GM12872 (cell line): Measurements from ENCODE around the gene RGSL1.

Source experiments
- TF ChIP-seq, protein P1 (sequence below): IDR thresholded peaks from 3 replicates; pipeline ENCODE4 v1.5.1; 2011; ENCODE audit warnings: low read depth, mild to moderate bottlenecking, low read length, moderate library complexity; ENCODE audit not compliant: insufficient read depth

RGSL1 gene

DNA sequence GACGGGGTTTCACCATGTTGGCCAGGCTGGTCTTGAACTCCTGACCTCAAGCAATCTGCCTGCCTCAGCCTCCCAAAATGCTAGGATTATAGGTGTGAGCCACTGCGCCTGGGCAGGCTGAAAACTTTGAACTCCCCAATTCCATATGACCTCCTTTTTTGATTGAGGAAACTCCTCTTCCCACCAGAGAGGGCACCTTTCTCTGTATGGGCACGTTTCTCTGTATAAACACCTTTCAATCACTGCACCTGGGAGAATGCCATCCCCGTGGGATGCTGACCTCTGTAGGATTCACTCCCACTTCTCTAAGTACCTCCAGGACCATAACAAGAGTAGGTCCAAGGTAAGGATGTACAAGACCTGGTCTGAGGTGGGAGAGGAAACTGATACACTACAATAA, 39.8 kb upstream of the RGSL1 start:
- TF ChIP-seq, protein P1, sequence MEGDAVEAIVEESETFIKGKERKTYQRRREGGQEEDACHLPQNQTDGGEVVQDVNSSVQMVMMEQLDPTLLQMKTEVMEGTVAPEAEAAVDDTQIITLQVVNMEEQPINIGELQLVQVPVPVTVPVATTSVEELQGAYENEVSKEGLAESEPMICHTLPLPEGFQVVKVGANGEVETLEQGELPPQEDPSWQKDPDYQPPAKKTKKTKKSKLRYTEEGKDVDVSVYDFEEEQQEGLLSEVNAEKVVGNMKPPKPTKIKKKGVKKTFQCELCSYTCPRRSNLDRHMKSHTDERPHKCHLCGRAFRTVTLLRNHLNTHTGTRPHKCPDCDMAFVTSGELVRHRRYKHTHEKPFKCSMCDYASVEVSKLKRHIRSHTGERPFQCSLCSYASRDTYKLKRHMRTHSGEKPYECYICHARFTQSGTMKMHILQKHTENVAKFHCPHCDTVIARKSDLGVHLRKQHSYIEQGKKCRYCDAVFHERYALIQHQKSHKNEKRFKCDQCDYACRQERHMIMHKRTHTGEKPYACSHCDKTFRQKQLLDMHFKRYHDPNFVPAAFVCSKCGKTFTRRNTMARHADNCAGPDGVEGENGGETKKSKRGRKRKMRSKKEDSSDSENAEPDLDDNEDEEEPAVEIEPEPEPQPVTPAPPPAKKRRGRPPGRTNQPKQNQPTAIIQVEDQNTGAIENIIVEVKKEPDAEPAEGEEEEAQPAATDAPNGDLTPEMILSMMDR, result no peak

DNA sequence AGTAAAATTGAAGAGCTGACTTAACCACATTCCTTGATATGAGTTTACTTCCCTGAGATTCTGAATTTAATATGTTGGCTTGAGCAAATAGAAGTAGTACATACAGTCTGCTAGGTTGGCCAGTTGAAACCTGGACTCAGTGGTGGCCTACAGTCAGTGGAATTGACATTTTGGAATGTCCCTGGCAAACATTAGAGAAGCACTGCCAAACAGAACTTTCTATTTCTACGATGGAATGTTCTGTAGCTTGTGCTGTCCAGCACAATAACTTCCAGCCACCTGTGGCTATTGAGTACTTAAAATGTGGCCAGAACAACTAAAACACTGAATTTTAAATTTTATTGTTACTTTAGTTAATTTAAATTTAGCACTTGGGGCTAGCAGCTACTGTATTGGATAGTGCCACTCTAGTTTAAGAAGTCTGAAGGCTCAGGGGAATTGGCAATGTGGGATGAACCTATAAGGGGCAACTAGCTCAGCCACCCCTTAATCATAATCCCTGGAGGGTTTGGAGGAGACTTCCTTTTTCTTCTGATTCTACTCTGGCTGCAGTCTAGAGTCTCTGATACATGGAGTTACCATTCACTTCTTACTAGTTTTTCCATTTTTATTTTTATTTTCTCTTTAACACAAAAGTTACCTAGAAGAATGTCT, 39.2 kb upstream of the RGSL1 start:
- TF ChIP-seq, protein P1, result no peak

DNA sequence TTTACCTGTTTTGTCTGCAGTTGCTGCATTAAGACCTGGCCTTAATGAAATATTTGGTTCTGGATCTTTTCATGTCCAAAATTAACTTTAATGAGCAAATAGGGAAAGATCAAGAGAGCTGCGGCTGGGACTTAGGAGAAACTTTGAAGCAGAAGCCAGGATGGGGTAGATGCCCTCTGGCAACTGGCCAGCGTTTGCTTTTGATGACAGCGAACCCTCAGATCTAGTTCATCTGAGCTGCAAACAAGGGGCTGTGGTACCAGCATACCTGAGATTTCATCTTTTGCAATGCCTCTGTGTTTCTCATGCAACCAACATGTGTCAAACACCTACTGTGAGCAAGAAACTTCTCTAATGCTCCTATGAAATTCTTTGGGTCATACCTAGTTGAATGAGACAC, 36.5 kb upstream of the RGSL1 start:
- TF ChIP-seq, protein P1, result no peak

DNA sequence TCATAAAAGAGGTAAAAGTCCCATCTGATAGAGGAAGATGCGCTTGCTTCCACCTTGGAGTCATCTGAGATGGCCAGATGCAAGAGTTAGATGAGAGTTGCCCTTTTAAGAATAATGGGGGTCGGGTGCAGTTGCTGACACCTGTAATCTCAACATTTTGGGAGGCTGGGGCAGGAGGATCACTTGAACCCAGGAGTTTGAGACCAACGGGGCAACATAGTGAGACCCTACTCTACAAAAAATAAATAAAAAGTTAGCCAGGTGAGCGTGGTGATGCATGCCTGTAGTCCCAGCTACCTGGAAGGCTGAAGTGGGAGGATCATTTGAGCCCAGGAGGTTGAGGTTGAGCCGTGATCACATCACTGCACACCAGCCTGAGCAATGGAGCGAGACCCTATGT, 36.0 kb upstream of the RGSL1 start:
- TF ChIP-seq, protein P1, result no peak

GRCh38 chr1:182415789-182416188, 34.2 kb upstream of the RGSL1 start:
- TF ChIP-seq, protein P1, result no peak

- TF ChIP-seq, protein P1, result no peak
Observed at GRCh38 chr1:182426442-182427430, 23.2 kb upstream of the RGSL1 start.

GRCh38 chr1:182428043-182428442, 21.9 kb upstream of the RGSL1 start:
- TF ChIP-seq, protein P1, result no peak
